ENCODE results near the gene KRTAP10-5.
"Not testable (repeated sequence)": the region's sequence is repeated elsewhere in the genome, so short reads cannot be mapped to it uniquely, and the experiment has no call there.

The KRTAP10-5 gene

GRCh38 chr21:44571844-44572782 is 8.3 kb downstream of the KRTAP10-5 start:
- DNase-seq (ENCODE audit: low read depth) = no peak

- DNase-seq (ENCODE audit: low read depth) = no peak
Observed at GRCh38 chr21:44571296-44571695, 9.1 kb downstream of the KRTAP10-5 start.

GRCh38 chr21:44569861-44570517 is 10.4 kb downstream of the KRTAP10-5 start:
- no peak for DNase-seq (ENCODE audit: low read depth)

- DNase-seq (ENCODE audit: low read depth) = no peak
Observed at GRCh38 chr21:44568667-44569556, 11.5 kb downstream of the KRTAP10-5 start.

- no peak for DNase-seq (ENCODE audit: low read depth)
Observed at GRCh38 chr21:44568261-44568660, 12.1 kb downstream of the KRTAP10-5 start.

- DNase-seq (ENCODE audit: low read depth) = no peak
Observed at GRCh38 chr21:44567481-44568171, 12.8 kb downstream of the KRTAP10-5 start.

- no peak for DNase-seq (ENCODE audit: low read depth)
Observed at GRCh38 chr21:44566403-44566802, 14.0 kb downstream of the KRTAP10-5 start.

GRCh38 chr21:44564886-44565598 is 15.4 kb downstream of the KRTAP10-5 start:
- no peak for DNase-seq (ENCODE audit: low read depth)

GRCh38 chr21:44564099-44564498 is 16.3 kb downstream of the KRTAP10-5 start:
- DNase-seq (ENCODE audit: low read depth) = no peak

GRCh38 chr21:44558695-44559094 is 21.7 kb downstream of the KRTAP10-5 start, which contains the start of gene KRTAP10-3:
Gene KRTAP10-3 (minus strand): TSS chr21:44558795. CDS start chr21:44558715, 80 bp downstream.
- DNase-seq (ENCODE audit: low read depth) = no peak

GRCh38 chr21:44558329-44558675 is 22.1 kb downstream of the KRTAP10-5 start:
- not testable (repeated sequence) for DNase-seq (ENCODE audit: low read depth)

GRCh38 chr21:44557491-44558328 is 22.7 kb downstream of the KRTAP10-5 start:
- DNase-seq (ENCODE audit: low read depth) = no peak

- DNase-seq (ENCODE audit: low read depth) = no peak
Observed at GRCh38 chr21:44556879-44557278, 23.5 kb downstream of the KRTAP10-5 start.

- no peak for DNase-seq (ENCODE audit: low read depth)
Observed at GRCh38 chr21:44555200-44555875, 25.1 kb downstream of the KRTAP10-5 start.

- no peak for DNase-seq (ENCODE audit: low read depth)
Observed at GRCh38 chr21:44552681-44553080, 27.7 kb downstream of the KRTAP10-5 start.

GRCh38 chr21:44552136-44552535 is 28.3 kb downstream of the KRTAP10-5 start:
- no peak for DNase-seq (ENCODE audit: low read depth)

GRCh38 chr21:44551340-44551961 is 29.0 kb downstream of the KRTAP10-5 start, which contains the start of gene KRTAP10-2:
Gene KRTAP10-2 (minus strand): TSS chr21:44551505. CDS start chr21:44551458, 47 bp downstream.
- no peak for DNase-seq (ENCODE audit: low read depth)

GRCh38 chr21:44550807-44551206 is 29.6 kb downstream of the KRTAP10-5 start:
- no peak for DNase-seq (ENCODE audit: low read depth)

- DNase-seq (ENCODE audit: low read depth) = not testable (repeated sequence)
Observed at GRCh38 chr21:44550285-44550684, 30.1 kb downstream of the KRTAP10-5 start.

Data from GM04503 (cell line).